ENCODE measurements around the gene TMPRSS15.

The TMPRSS15 gene

GRCh38 chr21:18289876-18290275, 113.7 kb downstream of the TMPRSS15 start:
- Histone ChIP-seq H3K9me3 (ENCODE audit: low read length) (no peaks in the 10 kb centered on the region), H3K9ac (ENCODE audit: low read length) (no peak overlapping the region), H4K20me1 (ENCODE audit: insufficient read depth, low read length) (no peaks in the 10 kb centered on the region), H2AFZ (ENCODE audit: low read length) (no peak overlapping the region), H3K4me3 (ENCODE audit: low read depth, low read length, poor library complexity, severe bottlenecking) (no peak overlapping the region), H3K27me3 (ENCODE audit: insufficient read depth, low read length) (no peaks in the 10 kb centered on the region; the same call in 1 of the 2 replicates), H3K79me2 (ENCODE audit: insufficient read depth, low read length) (no peaks in the 10 kb centered on the region), H3F3A (ENCODE audit: insufficient read depth, low read length) (no peaks in the 10 kb centered on the region), H3K36me3 (ENCODE audit: insufficient read depth, low read length) (no peaks in the 10 kb centered on the region), H3K4me1 (ENCODE audit: insufficient read depth, low read length, severe bottlenecking) (no peaks in the 10 kb centered on the region), H3K9me2 (ENCODE audit: low read depth, low read length) (no peaks in the 10 kb centered on the region), H3K27ac (ENCODE audit: low read depth, low read length, poor library complexity, severe bottlenecking) (no peak overlapping the region), H3K4me2 (ENCODE audit: low read length) (no peak overlapping the region)
- TF ChIP-seq CTCF (IDR thresholded peaks at IDR 0.05; ENCODE audit: low read length), result no peak
- TF ChIP-seq EZH2 (IDR thresholded peaks at IDR 0.05; ENCODE audit: borderline replicate concordance, low read length), result no peak

- H3K27me3 ChIP-seq (ENCODE audit: insufficient read depth, low read length), result no peaks in the 10 kb centered on the region
- no peaks in the 10 kb centered on the region for H4K20me1 ChIP-seq (ENCODE audit: insufficient read depth, low read length)
- H3K9me3 ChIP-seq (ENCODE audit: low read length), result no peaks in the 10 kb centered on the region
- H3K4me1 ChIP-seq (ENCODE audit: insufficient read depth, low read length, severe bottlenecking), result no peaks in the 10 kb centered on the region
- H3K9ac ChIP-seq (ENCODE audit: low read length), result no peak overlapping the region
- no peak overlapping the region for H3K4me3 ChIP-seq (ENCODE audit: low read depth, low read length, poor library complexity, severe bottlenecking)
- H3F3A ChIP-seq (ENCODE audit: insufficient read depth, low read length), result no peaks in the 10 kb centered on the region
- TF ChIP-seq CTCF (IDR thresholded peaks at IDR 0.05; ENCODE audit: low read length) (no peak), EZH2 (IDR thresholded peaks at IDR 0.05; ENCODE audit: borderline replicate concordance, low read length) (no peak)
- no peak overlapping the region for H3K27ac ChIP-seq (ENCODE audit: low read depth, low read length, poor library complexity, severe bottlenecking)
- no peaks in the 10 kb centered on the region for H3K9me2 ChIP-seq (ENCODE audit: low read depth, low read length)
- H3K4me2 ChIP-seq (ENCODE audit: low read length), result no peak overlapping the region
- H3K36me3 ChIP-seq (ENCODE audit: insufficient read depth, low read length), result no peaks in the 10 kb centered on the region
- no peaks in the 10 kb centered on the region for H3K79me2 ChIP-seq (ENCODE audit: insufficient read depth, low read length)
- H2AFZ ChIP-seq (ENCODE audit: low read length), result no peak overlapping the region
Observed at GRCh38 chr21:18285379-18285778, 118.2 kb downstream of the TMPRSS15 start.

GRCh38 chr21:18275781-18276180, 127.8 kb downstream of the TMPRSS15 start:
- no peak overlapping the region for H3K27ac ChIP-seq (ENCODE audit: low read depth, low read length, poor library complexity, severe bottlenecking)
- no peak overlapping the region for H3K4me3 ChIP-seq (ENCODE audit: low read depth, low read length, poor library complexity, severe bottlenecking)
- no peaks in the 10 kb centered on the region for H3K9me2 ChIP-seq (ENCODE audit: low read depth, low read length)
- H3K4me1 ChIP-seq (ENCODE audit: insufficient read depth, low read length, severe bottlenecking), result no peaks in the 10 kb centered on the region
- H3K9ac ChIP-seq (ENCODE audit: low read length), result no peak overlapping the region
- TF ChIP-seq CTCF (IDR thresholded peaks at IDR 0.05; ENCODE audit: low read length), result no peak
- H2AFZ ChIP-seq (ENCODE audit: low read length), result no peak overlapping the region
- H3K4me2 ChIP-seq (ENCODE audit: low read length), result no peak overlapping the region
- H3K36me3 ChIP-seq (ENCODE audit: insufficient read depth, low read length), result no peaks in the 10 kb centered on the region
- no peaks in the 10 kb centered on the region for H3K79me2 ChIP-seq (ENCODE audit: insufficient read depth, low read length)
- no peaks in the 10 kb centered on the region for H3F3A ChIP-seq (ENCODE audit: insufficient read depth, low read length)
- no peaks in the 10 kb centered on the region for H3K27me3 ChIP-seq (ENCODE audit: insufficient read depth, low read length)
- H4K20me1 ChIP-seq (ENCODE audit: insufficient read depth, low read length), result no peaks in the 10 kb centered on the region
- H3K9me3 ChIP-seq (ENCODE audit: low read length), result no peaks in the 10 kb centered on the region

All from OCI-LY1 (cell line).